Subcutaneous adipose tissue (tissue), 4 donors: ENCODE measurements around the gene PRMT7. TPM values are rescaled to one million over a fixed set of nuclear protein-coding genes. Genes with fewer than 3 reads are reported as not detected.

Source experiments
- total RNA-seq, 4 donors: library from RNA; depleted of rRNA; stranded (reverse); fragments of >200 nt; gene quantifications; one replicate each; pipeline ENCODE4 v1.1.0, GENCODE V29; 2016
- TF ChIP-seq, protein P1 (sequence below): fragments of 450-650 bp; IDR thresholded peaks from one replicate; pipeline ENCODE4 v1.5.1; 2016; ENCODE audit warnings: low read depth, mild to moderate bottlenecking, control low read depth, antibody characterized with exemption, moderate library complexity

The PRMT7 gene
- total RNA-seq, 4 donors from 2014 or later = 32.6 to 70.8 (median 55.8) TPM

DNA sequence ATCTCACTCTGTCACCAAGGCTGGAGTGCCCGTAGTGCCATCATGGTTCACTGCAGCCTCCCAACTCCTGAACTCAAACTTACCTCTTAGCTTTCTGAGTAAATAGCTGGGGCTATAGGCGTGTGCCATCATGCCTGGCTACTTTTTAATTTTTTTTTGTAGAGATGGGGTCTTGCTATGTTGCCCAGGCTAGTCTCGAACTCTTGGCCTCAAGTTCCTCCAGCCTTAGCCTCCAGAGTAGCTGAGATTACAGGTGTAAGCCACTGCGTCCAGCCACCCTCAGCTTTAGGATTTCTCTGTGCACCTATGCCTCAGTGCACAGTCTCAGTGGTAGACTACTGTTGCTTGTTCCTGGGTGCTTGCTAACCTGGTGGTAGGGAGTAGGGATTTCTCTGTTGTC lies 41.0 kb upstream of the PRMT7 start:
- TF ChIP-seq, protein P1, sequence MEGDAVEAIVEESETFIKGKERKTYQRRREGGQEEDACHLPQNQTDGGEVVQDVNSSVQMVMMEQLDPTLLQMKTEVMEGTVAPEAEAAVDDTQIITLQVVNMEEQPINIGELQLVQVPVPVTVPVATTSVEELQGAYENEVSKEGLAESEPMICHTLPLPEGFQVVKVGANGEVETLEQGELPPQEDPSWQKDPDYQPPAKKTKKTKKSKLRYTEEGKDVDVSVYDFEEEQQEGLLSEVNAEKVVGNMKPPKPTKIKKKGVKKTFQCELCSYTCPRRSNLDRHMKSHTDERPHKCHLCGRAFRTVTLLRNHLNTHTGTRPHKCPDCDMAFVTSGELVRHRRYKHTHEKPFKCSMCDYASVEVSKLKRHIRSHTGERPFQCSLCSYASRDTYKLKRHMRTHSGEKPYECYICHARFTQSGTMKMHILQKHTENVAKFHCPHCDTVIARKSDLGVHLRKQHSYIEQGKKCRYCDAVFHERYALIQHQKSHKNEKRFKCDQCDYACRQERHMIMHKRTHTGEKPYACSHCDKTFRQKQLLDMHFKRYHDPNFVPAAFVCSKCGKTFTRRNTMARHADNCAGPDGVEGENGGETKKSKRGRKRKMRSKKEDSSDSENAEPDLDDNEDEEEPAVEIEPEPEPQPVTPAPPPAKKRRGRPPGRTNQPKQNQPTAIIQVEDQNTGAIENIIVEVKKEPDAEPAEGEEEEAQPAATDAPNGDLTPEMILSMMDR = no peak

DNA sequence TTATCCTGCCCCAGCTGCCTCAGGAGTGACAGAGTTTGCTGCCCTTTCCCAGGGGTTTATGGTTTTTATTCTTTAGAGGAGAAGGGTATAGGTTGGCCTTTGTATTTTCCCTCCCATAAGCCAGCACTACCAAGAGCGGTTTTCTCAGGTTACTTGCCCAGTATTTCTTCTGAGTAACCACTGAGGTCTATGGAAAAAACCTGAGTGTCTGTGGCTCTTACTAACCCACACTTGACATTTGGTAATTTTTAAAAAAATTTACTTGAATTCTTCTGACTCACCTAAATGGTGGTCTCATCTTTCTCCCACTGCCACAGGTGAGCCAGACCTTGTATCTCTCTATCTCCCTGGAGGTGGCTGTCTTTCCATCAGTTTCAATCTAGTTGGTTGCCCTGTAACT lies 40.5 kb upstream of the PRMT7 start:
- TF ChIP-seq, protein P1 = no peak

DNA sequence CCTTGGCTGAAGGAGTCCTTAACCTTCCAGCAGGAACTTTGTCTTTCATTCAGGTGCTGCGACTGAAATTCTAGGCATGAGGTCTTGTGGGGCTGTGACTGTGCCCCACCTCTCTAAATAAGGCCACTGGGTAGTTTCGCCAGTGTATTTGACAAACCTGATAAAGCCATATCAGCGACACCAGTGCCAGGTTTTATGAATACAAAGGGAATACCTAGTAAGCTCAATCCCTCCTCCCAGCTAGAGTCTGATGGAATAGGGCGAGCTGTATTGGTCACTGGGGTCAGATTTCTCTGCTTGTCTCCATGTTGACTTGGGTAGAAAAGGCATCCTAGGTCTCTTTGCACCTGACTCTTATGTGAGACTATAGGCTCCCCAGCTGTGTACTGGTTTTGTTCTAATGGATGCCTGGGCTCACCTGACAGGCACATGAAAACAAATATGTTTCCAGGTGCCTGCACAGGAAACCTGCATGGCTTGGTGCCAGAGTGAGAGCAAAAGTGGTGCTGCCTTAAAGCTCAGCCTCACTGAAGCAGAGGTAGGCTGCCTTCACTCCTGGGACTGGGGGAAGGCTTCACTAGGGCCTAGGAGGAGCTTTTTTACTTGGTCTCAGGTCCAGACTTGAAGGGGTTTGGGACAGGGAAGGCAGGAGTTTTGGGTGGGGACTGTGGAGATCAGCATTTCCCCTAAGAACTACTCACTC lies 38.2 kb upstream of the PRMT7 start:
- TF ChIP-seq, protein P1 = no peak

DNA sequence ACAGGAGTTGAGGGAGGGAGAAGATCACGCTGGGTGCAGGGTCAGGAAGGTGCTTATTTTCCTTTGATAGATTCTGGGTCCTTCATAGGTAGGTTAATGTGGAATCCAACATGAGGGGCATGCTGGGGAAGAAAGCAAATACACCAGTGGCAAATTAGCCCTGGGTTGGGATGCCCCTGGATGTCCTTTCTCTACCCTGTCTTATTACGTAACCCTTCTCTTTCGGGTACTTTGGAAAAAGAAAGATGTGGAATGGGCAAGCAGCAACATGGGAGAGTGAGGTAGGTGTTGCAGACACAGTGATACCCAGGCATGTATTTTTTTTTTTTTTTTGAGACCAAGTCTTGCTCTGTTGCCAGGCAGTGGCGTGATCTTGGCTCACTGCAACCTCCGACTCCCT lies 37.4 kb upstream of the PRMT7 start:
- TF ChIP-seq, protein P1 = no peak

DNA sequence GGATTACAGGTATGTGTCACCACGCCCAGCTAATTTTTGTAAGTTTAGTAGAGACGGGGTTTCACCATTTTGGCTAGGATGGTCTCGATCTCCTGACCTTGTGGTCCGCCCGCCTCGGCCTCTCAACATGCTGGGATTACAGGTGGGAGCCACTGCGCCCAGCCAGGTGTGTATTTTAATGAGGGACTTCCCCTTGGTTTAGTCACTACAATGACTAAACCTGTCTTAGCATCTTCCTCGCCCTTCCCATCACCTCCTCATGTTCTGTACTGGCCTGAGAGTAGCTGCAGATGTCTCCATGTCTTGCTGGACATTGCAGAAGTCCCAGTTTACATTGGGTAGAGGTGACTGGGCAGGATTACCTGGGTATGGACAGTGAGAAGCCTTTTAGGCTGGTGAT lies 36.9 kb upstream of the PRMT7 start:
- TF ChIP-seq, protein P1 = no peak

DNA sequence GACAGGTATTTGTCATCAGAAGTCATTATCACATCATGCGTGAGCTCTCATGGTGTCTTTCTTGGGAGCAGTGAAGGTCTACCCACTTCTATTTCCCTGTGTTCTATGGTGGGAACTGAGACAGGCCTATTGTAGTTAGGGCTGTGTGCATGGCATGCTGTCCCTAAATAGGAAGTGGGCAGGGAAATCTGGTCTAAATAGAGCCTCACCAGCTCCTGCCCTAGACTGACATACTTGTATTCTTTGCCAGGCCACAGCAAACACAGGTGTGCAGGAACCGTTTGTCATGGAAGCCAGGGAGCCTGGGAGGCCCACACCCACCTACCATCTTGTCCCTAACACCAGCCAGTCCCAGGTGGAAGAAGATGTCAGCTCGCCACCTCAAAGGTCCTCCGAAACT lies 36.4 kb upstream of the PRMT7 start:
- TF ChIP-seq, protein P1 = no peak

DNA sequence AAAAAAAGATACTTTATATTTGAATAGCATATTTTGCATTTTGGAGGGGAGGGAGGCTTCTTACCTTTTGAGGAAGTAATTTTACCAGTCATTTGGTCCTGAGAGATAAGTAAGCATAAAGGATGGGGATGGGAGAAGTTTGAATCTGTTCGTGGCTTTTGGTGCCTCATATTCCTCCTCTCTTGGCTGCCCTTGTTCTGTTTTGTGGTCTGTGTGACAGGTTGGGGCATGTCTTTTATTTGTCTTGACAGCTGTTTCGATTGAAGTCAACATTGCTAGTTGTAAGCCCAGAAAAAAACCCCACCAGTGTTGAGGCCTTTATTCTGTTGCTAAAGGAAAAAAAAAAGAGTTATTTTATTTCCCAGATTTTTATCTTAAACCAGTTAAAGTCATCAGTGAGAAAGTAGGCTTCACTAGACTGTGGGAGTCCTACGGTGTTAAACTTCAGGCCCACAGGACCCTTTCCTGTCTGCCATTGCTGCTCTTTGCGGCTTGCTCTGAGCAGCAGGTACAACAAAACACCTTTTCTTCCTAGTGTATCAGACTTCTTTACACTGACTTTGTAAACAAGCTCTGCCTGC lies 35.1 kb upstream of the PRMT7 start:
- TF ChIP-seq, protein P1 = no peak
